Ishikawa (cell line): ENCODE results near the gene TBPL2.

Source experiments
- CEBPB ChIP-seq: IDR thresholded peaks from 2 replicates; pipeline ENCODE4 v1.6.1; 2012
- CREB1 ChIP-seq: IDR thresholded peaks from 2 replicates; pipeline ENCODE4 v1.6.1; 2012; ENCODE audit warnings: low read depth
- EGR1 ChIP-seq: IDR thresholded peaks from 2 replicates; pipeline ENCODE4 v1.6.1; 2012
- EP300 ChIP-seq: IDR thresholded peaks from 2 replicates; pipeline ENCODE4 v1.6.1; 2012; ENCODE audit warnings: borderline replicate concordance
- FOXM1 ChIP-seq: IDR thresholded peaks from 2 replicates; pipeline ENCODE4 v1.6.1; 2012; ENCODE audit warnings: low read depth, borderline replicate concordance
- MAX ChIP-seq: IDR thresholded peaks from 2 replicates; pipeline ENCODE4 v1.6.1; 2012
- NFIC ChIP-seq: IDR thresholded peaks from 2 replicates; pipeline ENCODE4 v1.6.1; 2012
- RAD21 ChIP-seq: IDR thresholded peaks from 2 replicates; pipeline ENCODE4 v1.6.1; 2012; ENCODE audit warnings: low read depth
- TAF1 ChIP-seq: IDR thresholded peaks from 2 replicates; pipeline ENCODE4 v1.6.1; 2012; ENCODE audit warnings: low read depth, mild to moderate bottlenecking
- TCF12 ChIP-seq: IDR thresholded peaks from 2 replicates; pipeline ENCODE4 v1.6.1; 2012; ENCODE audit warnings: low read depth
- TEAD4 ChIP-seq: IDR thresholded peaks from 2 replicates; pipeline ENCODE4 v1.6.1; 2012
- YY1 ChIP-seq: IDR thresholded peaks from 2 replicates; pipeline ENCODE4 v1.6.1; 2012; ENCODE audit warnings: low read depth
- ZBTB7A ChIP-seq: IDR thresholded peaks from 2 replicates; pipeline ENCODE4 v1.6.1; 2012; ENCODE audit warnings: low read depth
- TF ChIP-seq, protein P1 (sequence below): IDR thresholded peaks from 2 replicates; pipeline ENCODE4 v1.6.1; 2012
- TF ChIP-seq, protein P2 (sequence below): IDR thresholded peaks from 2 replicates; pipeline ENCODE4 v1.6.1; 2012; ENCODE audit warnings: low read depth, mild to moderate bottlenecking

TBPL2 gene

DNA sequence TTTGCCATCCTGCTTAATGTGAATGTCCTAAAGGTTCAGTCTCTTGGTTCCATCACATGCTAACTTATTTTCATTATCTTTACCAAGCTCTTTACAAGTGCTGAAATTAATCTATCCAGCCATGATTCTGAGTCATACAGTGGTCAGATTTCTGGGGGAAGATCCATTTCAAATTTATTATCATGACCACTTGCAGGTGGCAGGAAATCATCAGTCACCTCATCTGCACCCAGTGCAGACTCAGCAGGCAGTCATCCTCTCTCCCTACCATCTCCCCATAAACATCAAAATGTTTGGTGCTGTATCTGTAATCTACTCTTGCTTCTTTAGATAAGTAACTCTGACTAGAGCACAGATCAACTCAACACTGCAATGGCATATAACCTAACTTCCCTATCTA lies 52.3 kb downstream of the TBPL2 start:
- no peak for TF ChIP-seq TCF12
- TF ChIP-seq MAX, result no peak
- no peak for TF ChIP-seq NFIC
- TF ChIP-seq TEAD4, result no peak
- no peak for TF ChIP-seq EGR1

- no peak for TF ChIP-seq TEAD4
- TF ChIP-seq EGR1, result no peak
Measured at GRCh38 chr14:55387121-55387520, 53.3 kb downstream of the TBPL2 start.

GRCh38 chr14:55386037-55386808 lies 54.2 kb downstream of the TBPL2 start:
- TF ChIP-seq TCF12, result no peak
- no peak for TF ChIP-seq RAD21
- no peak for TF ChIP-seq EP300
- TF ChIP-seq TAF1, result no peak
- TF ChIP-seq, protein P1, sequence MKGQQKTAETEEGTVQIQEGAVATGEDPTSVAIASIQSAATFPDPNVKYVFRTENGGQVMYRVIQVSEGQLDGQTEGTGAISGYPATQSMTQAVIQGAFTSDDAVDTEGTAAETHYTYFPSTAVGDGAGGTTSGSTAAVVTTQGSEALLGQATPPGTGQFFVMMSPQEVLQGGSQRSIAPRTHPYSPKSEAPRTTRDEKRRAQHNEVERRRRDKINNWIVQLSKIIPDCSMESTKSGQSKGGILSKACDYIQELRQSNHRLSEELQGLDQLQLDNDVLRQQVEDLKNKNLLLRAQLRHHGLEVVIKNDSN, result no peak

- TF ChIP-seq MAX (no peak), EP300 (no peak), EGR1 (no peak), TEAD4 (no peak), RAD21 (no peak), NFIC (no peak), TAF1 (no peak)
- TF ChIP-seq, protein P1, result no peak
Measured at GRCh38 chr14:55384536-55384935, 55.9 kb downstream of the TBPL2 start.

DNA sequence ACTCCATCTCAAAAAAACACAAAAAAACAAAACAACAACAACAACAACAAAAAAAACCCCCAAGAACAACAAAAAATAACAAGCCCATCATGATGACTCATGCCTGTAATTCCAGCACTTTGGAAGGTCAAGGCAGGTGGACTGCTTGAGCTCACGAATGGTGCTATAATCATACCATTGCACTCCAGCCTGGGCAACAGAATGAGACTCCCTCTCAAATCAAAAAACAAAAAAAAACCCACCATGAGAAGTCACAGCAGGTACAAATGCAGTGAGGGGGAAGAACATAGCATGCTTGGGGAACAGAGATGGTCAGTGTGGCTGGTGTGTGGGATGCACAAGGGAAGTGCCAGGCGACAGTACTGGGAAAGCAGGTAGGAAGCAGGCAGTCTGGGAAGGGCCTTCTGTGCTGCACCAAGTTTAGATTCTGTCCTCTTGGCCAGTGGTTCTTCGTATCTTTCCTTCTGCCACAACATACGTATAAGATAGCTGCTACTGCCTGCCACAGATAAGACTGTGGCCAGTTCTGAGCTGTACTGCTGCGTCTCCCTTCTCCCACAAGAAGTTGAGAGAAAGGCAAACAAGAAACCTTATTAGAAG lies 56.8 kb downstream of the TBPL2 start:
- TF ChIP-seq TCF12, result no peak
- TF ChIP-seq RAD21, result no peak
- TF ChIP-seq EGR1, result no peak
- TF ChIP-seq TAF1, result no peak
- TF ChIP-seq FOXM1, result no peak
- TF ChIP-seq, protein P2, sequence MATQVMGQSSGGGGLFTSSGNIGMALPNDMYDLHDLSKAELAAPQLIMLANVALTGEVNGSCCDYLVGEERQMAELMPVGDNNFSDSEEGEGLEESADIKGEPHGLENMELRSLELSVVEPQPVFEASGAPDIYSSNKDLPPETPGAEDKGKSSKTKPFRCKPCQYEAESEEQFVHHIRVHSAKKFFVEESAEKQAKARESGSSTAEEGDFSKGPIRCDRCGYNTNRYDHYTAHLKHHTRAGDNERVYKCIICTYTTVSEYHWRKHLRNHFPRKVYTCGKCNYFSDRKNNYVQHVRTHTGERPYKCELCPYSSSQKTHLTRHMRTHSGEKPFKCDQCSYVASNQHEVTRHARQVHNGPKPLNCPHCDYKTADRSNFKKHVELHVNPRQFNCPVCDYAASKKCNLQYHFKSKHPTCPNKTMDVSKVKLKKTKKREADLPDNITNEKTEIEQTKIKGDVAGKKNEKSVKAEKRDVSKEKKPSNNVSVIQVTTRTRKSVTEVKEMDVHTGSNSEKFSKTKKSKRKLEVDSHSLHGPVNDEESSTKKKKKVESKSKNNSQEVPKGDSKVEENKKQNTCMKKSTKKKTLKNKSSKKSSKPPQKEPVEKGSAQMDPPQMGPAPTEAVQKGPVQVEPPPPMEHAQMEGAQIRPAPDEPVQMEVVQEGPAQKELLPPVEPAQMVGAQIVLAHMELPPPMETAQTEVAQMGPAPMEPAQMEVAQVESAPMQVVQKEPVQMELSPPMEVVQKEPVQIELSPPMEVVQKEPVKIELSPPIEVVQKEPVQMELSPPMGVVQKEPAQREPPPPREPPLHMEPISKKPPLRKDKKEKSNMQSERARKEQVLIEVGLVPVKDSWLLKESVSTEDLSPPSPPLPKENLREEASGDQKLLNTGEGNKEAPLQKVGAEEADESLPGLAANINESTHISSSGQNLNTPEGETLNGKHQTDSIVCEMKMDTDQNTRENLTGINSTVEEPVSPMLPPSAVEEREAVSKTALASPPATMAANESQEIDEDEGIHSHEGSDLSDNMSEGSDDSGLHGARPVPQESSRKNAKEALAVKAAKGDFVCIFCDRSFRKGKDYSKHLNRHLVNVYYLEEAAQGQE, result no peak
- TF ChIP-seq CEBPB, result no peak
- no peak for TF ChIP-seq ZBTB7A
- TF ChIP-seq NFIC, result no peak
- TF ChIP-seq YY1, result no peak
- no peak for TF ChIP-seq TEAD4

GRCh38 chr14:55382483-55382882 lies 57.9 kb downstream of the TBPL2 start:
- TF ChIP-seq, protein P1, result no peak
- TF ChIP-seq RAD21, result no peak
- no peak for TF ChIP-seq MAX
- no peak for TF ChIP-seq FOXM1
- no peak for TF ChIP-seq CREB1
- TF ChIP-seq TEAD4, result no peak
- TF ChIP-seq TCF12, result no peak
- TF ChIP-seq, protein P2, result no peak
- TF ChIP-seq EGR1, result no peak
- TF ChIP-seq NFIC, result no peak
- no peak for TF ChIP-seq CEBPB
